Colonic mucosa (tissue), 4 donors: ENCODE results near the gene TGFBR3. TPM values are rescaled to one million over a fixed set of nuclear protein-coding genes. Genes with fewer than 3 reads are reported as not detected.

Experiments
- DNase-seq: peaks from one replicate; pipeline ENCODE4 v3.0.0-alpha.2; 2020
- H3K27ac ChIP-seq: fragments of 200-600 bp; one replicate; pipeline ENCODE4 v1.8.0; 2021
- H3K27me3 ChIP-seq: fragments of 200-600 bp; one replicate; pipeline ENCODE4 v1.8.0; 2021
- H3K36me3 ChIP-seq: fragments of 200-600 bp; one replicate; pipeline ENCODE4 v1.8.0; 2021
- H3K4me1 ChIP-seq: fragments of 200-600 bp; one replicate; pipeline ENCODE4 v1.8.0; 2021; ENCODE audit warnings: mild to moderate bottlenecking
- H3K4me3 ChIP-seq: fragments of 200-600 bp; one replicate; pipeline ENCODE4 v1.8.0; 2021
- H3K9ac ChIP-seq, 2 donors: one replicate each; pipeline ENCODE4 v1.7.0; 2013; ENCODE audit warnings: control low read depth in 2 of 2, low read depth in 2 of 2, low read length in 2 of 2
- H3K9me3 ChIP-seq: fragments of 200-600 bp; one replicate; pipeline ENCODE4 v1.8.0; 2021
- intact Hi-C: fragments of 100-400 bp; cut with DNase I; formaldehyde crosslinking; loops from one replicate; pipeline ENCODE4 v1.14.1; 2022
- total RNA-seq, 2 donors: library from RNA; stranded (reverse); fragmentation: NEBNext Ultra II Directional in 1 of 2; extraction: Animal tissue kit (Norgen Biotek cat#: 25700) in 1 of 2; gene quantifications; one replicate each; pipeline ENCODE4 v1.2.1, GENCODE V29; 2021
- TF ChIP-seq, protein P1 (sequence below): fragments of 200-600 bp; IDR thresholded peaks from one replicate; pipeline ENCODE4 v1.8.0; 2022; ENCODE audit warnings: antibody characterized with exemption, mild to moderate bottlenecking
- donor health status: healthy.
- donor health status: DM: no; HTN: no; CAD: no.
- donor health status: DM: no; HTN: no; CAD: no.

The TGFBR3 gene
- total RNA-seq, 2 donors from 2014 or later = 8.4 to 16.0 TPM

DNA sequence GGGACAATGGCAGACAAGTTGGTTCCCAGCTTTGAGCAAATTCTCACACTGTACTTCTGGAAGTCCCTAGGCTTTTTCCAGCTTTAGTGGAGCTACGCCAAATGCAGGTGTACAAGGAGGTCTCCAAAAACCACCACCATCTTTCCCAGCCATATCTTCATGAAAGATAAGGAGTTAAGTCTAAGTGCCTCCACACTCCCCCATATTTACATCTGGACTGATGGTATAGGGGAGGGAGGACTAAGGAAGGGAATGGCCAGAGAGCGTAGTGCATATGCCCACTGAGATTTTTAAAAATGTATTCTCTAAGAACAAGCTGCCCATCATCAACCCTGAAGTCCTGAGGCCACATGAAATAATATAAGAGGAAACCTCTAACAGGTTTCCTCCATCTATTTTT lies 161.3 kb downstream of the TGFBR3 start:
- intact Hi-C loops = no loop called here
- H3K36me3 ChIP-seq = no peaks in the 10 kb centered on the region

DNA sequence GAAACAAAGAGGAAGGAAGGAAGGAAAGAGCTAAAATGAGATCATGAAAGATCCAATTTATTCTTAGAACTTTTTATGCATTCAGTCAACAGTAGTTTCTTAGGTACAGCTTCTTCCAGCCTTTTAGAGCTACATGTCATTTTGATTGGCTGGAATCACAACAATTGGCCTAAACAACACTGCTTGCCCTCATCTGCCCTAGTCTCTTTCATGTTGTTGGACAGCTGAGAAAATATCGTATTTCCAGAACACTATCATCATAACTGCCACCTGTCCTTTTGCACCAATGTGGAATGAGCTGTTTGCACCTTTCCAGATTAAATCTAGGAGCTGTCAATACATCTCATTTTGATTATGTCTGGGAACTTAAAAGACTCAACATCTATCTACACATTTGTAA lies 161.7 kb downstream of the TGFBR3 start:
- DNase-seq = no peak
- H3K9me3 ChIP-seq = no peaks in the 10 kb centered on the region
- no peak overlapping the region for H3K27ac ChIP-seq
- no peak overlapping the region for H3K9ac ChIP-seq
- H3K27me3 ChIP-seq = no peaks in the 10 kb centered on the region
- intact Hi-C loops = no loop called here
- TF ChIP-seq, protein P1, sequence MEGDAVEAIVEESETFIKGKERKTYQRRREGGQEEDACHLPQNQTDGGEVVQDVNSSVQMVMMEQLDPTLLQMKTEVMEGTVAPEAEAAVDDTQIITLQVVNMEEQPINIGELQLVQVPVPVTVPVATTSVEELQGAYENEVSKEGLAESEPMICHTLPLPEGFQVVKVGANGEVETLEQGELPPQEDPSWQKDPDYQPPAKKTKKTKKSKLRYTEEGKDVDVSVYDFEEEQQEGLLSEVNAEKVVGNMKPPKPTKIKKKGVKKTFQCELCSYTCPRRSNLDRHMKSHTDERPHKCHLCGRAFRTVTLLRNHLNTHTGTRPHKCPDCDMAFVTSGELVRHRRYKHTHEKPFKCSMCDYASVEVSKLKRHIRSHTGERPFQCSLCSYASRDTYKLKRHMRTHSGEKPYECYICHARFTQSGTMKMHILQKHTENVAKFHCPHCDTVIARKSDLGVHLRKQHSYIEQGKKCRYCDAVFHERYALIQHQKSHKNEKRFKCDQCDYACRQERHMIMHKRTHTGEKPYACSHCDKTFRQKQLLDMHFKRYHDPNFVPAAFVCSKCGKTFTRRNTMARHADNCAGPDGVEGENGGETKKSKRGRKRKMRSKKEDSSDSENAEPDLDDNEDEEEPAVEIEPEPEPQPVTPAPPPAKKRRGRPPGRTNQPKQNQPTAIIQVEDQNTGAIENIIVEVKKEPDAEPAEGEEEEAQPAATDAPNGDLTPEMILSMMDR = no peak
- H3K36me3 ChIP-seq = no peaks in the 10 kb centered on the region
- H3K4me1 ChIP-seq = no peaks in the 10 kb centered on the region
- no peak overlapping the region for H3K4me3 ChIP-seq

More for the DNA sequence above, 161.3 kb downstream of the TGFBR3 start:
- H3K27ac ChIP-seq = no peak overlapping the region
- H3K9me3 ChIP-seq = no peaks in the 10 kb centered on the region
- H3K27me3 ChIP-seq = no peaks in the 10 kb centered on the region
- DNase-seq = no peak
- no peak overlapping the region for H3K9ac ChIP-seq
- no peak overlapping the region for H3K4me3 ChIP-seq
- no peaks in the 10 kb centered on the region for H3K4me1 ChIP-seq
- TF ChIP-seq, protein P1 = no peak

DNA sequence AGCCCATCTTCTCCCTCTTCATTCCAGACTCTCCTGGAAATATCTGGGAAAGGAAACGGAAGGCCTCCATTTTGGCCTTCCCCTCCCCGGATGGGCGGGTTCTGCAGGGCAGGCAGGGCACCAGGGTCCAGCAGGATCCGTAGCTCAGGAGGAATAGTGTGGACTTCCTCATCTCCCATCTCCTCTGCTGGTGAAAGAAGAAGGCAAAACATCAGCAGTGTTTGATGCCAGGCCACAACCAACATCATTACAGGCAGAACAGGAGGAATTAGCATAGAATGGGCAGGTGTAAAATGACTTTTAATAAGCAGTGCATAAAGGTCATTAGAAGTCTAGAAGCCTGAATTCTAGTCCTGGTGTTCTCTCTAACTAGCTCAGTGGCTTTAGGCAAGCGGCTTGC lies 165.9 kb downstream of the TGFBR3 start:
- no peak overlapping the region for H3K9ac ChIP-seq
- no peaks in the 10 kb centered on the region for H3K9me3 ChIP-seq
- TF ChIP-seq, protein P1 = no peak
- intact Hi-C loops = no loop called here
- no peak overlapping the region for H3K4me3 ChIP-seq
- H3K36me3 ChIP-seq = no peaks in the 10 kb centered on the region
- no peak for DNase-seq
- no peak overlapping the region for H3K27ac ChIP-seq
- no peaks in the 10 kb centered on the region for H3K4me1 ChIP-seq
- no peaks in the 10 kb centered on the region for H3K27me3 ChIP-seq

DNA sequence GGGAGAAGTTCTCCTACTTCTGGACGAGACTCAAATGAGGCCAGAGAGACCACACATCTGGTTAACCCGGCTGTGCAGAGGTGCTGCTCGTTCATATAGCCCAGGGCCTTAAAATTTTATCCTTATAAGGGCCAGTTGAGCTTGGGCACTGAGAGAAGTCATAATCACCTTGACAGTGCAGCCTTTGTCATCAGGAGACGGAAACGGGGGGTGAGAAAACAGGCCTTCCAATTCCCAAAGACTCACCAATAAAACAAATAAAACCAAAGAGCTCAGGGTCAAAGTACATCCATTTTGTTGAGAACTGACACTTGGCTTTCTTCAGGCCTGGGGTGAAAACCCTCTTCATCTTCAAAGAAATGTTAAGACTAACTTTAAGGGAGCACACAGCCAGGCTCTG lies 167.1 kb downstream of the TGFBR3 start:
- TF ChIP-seq, protein P1 = no peak
- no peak for DNase-seq
- intact Hi-C loops = loop anchor here (10.0 kb wide), 1 partner anchor 166 kb away; the partner anchor contains the start of gene TGFBR3
- H3K27me3 ChIP-seq = no peaks in the 10 kb centered on the region
- H3K36me3 ChIP-seq = no peaks in the 10 kb centered on the region
- H3K4me3 ChIP-seq = no peak overlapping the region
- H3K4me1 ChIP-seq = no peaks in the 10 kb centered on the region
- no peak overlapping the region for H3K27ac ChIP-seq
- H3K9ac ChIP-seq = no peak overlapping the region
- no peaks in the 10 kb centered on the region for H3K9me3 ChIP-seq

DNA sequence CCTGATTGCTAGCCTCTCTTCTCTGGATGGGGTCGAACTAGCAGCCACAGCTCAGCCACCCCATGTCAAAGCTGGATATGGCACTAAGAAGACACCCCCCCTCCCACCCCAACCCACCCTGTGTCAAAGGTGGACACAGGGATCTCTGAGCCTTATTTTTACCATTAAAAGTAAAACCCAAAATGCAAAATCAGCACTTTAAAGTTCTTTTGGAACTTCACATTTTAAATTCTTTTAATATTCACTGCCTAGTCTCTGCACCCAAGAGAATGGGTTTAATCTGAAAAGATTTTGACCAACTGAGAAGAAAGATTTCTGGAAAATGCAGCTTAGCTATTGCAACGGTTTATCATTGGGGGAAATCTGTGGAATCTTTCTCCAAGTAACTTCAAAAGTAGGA lies 167.6 kb downstream of the TGFBR3 start:
- DNase-seq = no peak
- Histone ChIP-seq H3K4me3 (no peak overlapping the region), H3K36me3 (no peaks in the 10 kb centered on the region), H3K27ac (no peak overlapping the region), H3K9ac (no peak overlapping the region), H3K9me3 (no peaks in the 10 kb centered on the region), H3K4me1 (no peaks in the 10 kb centered on the region), H3K27me3 (no peaks in the 10 kb centered on the region)
- intact Hi-C loops = loop anchor here (10.0 kb wide), 1 partner anchor 166 kb away; the partner anchor contains the start of gene TGFBR3
- TF ChIP-seq, protein P1 = no peak

DNA sequence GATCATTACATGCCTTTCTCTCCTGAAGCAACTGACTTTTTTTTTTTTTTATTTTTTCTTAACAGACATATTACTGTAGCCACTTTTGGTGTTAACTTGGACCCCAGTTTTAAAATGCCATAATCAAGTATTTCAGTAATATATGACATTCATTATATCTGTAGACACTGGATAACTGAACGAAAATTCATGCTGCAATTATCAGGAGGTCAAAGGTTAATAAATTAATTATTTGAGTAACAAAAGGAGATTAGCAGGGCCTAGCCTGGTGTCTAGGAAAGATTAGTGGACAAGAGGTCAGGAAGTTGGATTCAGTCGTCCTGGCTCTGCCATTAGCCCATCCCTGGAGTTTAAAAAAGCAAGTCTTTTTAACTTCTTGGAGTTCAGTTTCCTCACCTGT lies 168.1 kb downstream of the TGFBR3 start:
- H3K36me3 ChIP-seq = no peaks in the 10 kb centered on the region
- DNase-seq = no peak
- TF ChIP-seq, protein P1 = no peak
- H3K4me1 ChIP-seq = no peaks in the 10 kb centered on the region
- no peak overlapping the region for H3K4me3 ChIP-seq
- H3K9ac ChIP-seq = no peak overlapping the region
- no peaks in the 10 kb centered on the region for H3K27me3 ChIP-seq
- intact Hi-C loops = loop anchor here (10.0 kb wide), 1 partner anchor 167 kb away; the partner anchor contains the start of gene TGFBR3
- no peak overlapping the region for H3K27ac ChIP-seq
- H3K9me3 ChIP-seq = no peaks in the 10 kb centered on the region
